Fibroblast of mammary gland (primary cell): ENCODE data around the gene CDK5RAP2.

Source experiments
- DNase-seq: peaks from one replicate; pipeline ENCODE4 v3.0.0-alpha.2; 2010; ENCODE audit warnings: low read depth
- H3K4me3 ChIP-seq: 2 replicates; pipeline ENCODE4 v1.5.1; 2011; ENCODE audit warnings: low read depth, mild to moderate bottlenecking, low read length, moderate library complexity; ENCODE audit not compliant: control insufficient read depth
- CTCF ChIP-seq: conservative IDR thresholded peaks from 2 replicates; pipeline ENCODE4 v1.5.1; 2011; ENCODE audit warnings: low read depth, low read length, inconsistent platforms; ENCODE audit not compliant: control insufficient read depth, insufficient read depth

The CDK5RAP2 gene

GRCh38 chr9:120609636-120610035 is 29.7 kb upstream of the CDK5RAP2 start:
- DNase-seq, result no peak
- no peak for TF ChIP-seq CTCF
- H3K4me3 ChIP-seq, result no peak overlapping the region

GRCh38 chr9:120608421-120608820 is 28.5 kb upstream of the CDK5RAP2 start:
- TF ChIP-seq CTCF, result no peak
- H3K4me3 ChIP-seq, result no peak overlapping the region
- DNase-seq, result no peak

DNA sequence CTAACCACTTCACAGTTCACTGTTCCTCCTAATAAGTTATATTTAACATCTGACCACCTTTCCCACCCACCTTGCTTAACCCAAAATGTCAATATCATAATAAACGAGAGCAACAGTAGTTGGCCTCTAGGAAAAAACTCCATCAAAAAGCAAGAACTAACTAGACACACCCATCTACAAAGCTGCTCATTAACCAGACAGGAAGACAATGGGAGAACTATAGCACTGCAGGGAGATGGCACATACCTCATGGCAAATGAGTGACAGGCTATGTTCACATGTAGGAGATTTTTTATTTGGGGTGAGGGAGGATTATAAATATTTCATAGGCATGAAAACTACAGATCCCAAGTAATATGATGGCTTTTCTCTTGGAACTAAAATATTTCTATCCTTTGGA is 23.6 kb upstream of the CDK5RAP2 start:
- TF ChIP-seq CTCF, result no peak
- H3K4me3 ChIP-seq, result no peak overlapping the region
- no peak for DNase-seq

DNA sequence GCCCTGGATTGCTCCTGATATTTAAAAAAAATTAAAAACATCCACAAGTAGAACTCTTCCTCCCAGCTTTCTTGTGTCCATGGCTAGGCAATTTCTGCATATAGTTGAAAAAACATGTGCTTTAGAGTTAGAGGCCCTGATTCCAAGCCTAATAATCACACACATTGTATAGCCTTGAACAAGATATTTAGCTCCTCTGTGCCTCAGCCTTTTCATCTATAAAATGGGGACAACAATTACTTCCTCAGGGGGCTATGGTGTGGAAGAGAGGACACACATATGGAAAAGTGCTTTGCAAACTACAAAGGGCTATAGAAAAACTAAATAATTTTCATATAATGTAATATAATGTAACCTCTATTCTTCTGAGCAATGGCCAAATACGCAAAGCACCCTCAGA is 23.0 kb upstream of the CDK5RAP2 start:
- DNase-seq, result no peak
- TF ChIP-seq CTCF, result no peak
- no peak overlapping the region for H3K4me3 ChIP-seq

- no peak for DNase-seq
- TF ChIP-seq CTCF, result no peak
- H3K4me3 ChIP-seq, result no peak overlapping the region
Measured at GRCh38 chr9:120593955-120594277, 13.9 kb upstream of the CDK5RAP2 start.

DNA sequence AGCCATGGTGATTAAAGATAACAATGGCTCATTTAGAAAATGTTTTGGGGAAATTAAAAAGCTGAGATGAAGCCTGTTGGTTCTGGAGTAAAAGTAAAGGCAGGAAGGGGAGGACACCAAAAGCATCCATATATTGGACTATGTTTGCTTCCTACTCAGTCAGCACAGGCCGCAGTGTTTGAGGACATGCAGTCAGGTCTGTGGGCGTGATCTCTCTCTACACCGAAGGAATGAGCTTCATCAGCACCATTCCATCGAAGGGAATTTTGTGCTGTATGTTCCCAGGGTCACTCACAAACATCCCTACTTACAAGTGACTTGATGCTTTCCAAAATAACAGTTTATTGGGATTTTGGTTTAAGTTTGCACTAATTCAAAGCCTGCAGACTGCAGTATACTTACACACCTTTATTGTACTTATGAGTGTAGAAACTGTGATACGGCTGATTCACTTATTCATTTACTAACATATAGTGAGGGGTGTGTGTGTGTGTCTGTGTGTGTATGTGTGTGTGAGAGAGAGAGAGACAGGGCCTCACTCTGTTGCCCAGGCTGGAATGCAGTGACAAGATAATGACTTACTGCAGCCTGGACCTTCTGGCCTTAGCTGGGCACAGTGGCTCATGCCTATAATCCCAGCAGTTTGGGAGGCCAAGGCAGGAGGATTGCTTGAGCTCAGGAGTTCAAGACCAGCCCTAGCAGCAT is 13.4 kb upstream of the CDK5RAP2 start:
- no peak for TF ChIP-seq CTCF
- H3K4me3 ChIP-seq, result no peak overlapping the region
- no peak for DNase-seq

DNA sequence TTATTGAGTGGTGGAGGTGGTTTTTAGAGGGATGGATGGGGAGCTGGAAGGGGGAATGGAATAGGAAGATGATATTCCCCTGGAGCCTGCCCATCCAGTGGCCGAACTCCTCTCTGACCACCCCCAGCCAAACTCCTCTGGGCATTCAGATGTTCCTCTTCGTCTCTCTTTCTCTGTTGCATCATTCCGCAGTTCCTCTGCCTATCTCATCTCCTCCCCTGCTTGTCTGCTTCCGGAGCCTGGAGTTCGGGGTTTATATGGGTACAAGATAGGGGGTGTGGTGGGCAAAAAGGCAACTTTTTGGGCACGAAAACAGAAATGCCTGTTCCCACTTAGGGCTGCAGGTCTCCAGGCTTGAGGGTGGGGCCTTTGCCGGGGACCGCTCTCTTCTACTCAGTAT is 12.2 kb upstream of the CDK5RAP2 start:
- H3K4me3 ChIP-seq, result no peak overlapping the region
- TF ChIP-seq CTCF, result no peak

More for the DNA sequence above, 12.2 kb upstream of the CDK5RAP2 start:
- no peak for DNase-seq
